Midbrain (tissue), 1 donor: ENCODE measurements around the gene NME8.

Experiments used
- DNase-seq: peaks from one replicate; lab custom pipeline; 2025; lab: John Stamatoyannopoulos, UW

Gene NME8

GRCh38 chr7:37901236-37901827, 52.9 kb downstream of the NME8 start:
- peak; percentile 23 for DNase-seq

GRCh38 chr7:37901890-37902524, 53.6 kb downstream of the NME8 start:
- no peak for DNase-seq

GRCh38 chr7:37908221-37908788, 59.9 kb downstream of the NME8 start:
- DNase-seq = no peak

GRCh38 chr7:37912756-37913155, 64.4 kb downstream of the NME8 start:
- DNase-seq = no peak

GRCh38 chr7:37915438-37915837, 67.0 kb downstream of the NME8 start:
- DNase-seq = no peak

GRCh38 chr7:37916017-37916672, 67.7 kb downstream of the NME8 start:
- DNase-seq = peak; percentile 50

- DNase-seq = peak; percentile 73
Observed at GRCh38 chr7:37916673-37917660, 68.6 kb downstream of the NME8 start, which contains the start of gene SFRP4. TSS of gene SFRP4 (minus strand) at chr7:37916817. CDS start at chr7:37916537, 280 bp downstream.

GRCh38 chr7:37918526-37918925, 70.1 kb downstream of the NME8 start:
- no peak for DNase-seq

GRCh38 chr7:37920305-37920848, 72.0 kb downstream of the NME8 start, which contains the start of gene EPDR1:
TSS of gene EPDR1 (plus strand) at chr7:37920640. CDS start at chr7:37920940, 300 bp downstream.
- peak; percentile 45 for DNase-seq

GRCh38 chr7:37920849-37921805, 72.7 kb downstream of the NME8 start:
- DNase-seq = peak; percentile 25

GRCh38 chr7:37921876-37922275, 73.5 kb downstream of the NME8 start:
- DNase-seq = no peak

- DNase-seq = no peak
Observed at GRCh38 chr7:37923996-37924395, 75.6 kb downstream of the NME8 start.

GRCh38 chr7:37924491-37925041, 76.2 kb downstream of the NME8 start:
- DNase-seq = no peak

- no peak for DNase-seq
Observed at GRCh38 chr7:37925620-37926019, 77.2 kb downstream of the NME8 start.

GRCh38 chr7:37927773-37928444, 79.5 kb downstream of the NME8 start:
- no peak for DNase-seq

GRCh38 chr7:37928878-37929277, 80.5 kb downstream of the NME8 start:
- no peak for DNase-seq

- no peak for DNase-seq
Observed at GRCh38 chr7:37930226-37930948, 82.0 kb downstream of the NME8 start.

- DNase-seq = no peak
Observed at GRCh38 chr7:37932543-37932942, 84.1 kb downstream of the NME8 start.
